ENCODE measurements around the gene RPS27. TPM values are rescaled to one million over a fixed set of nuclear protein-coding genes. Genes with fewer than 3 reads are reported as not detected.

The RPS27 gene
- total RNA-seq, 1 donor from 2014 or later: 3,415 TPM

DNA sequence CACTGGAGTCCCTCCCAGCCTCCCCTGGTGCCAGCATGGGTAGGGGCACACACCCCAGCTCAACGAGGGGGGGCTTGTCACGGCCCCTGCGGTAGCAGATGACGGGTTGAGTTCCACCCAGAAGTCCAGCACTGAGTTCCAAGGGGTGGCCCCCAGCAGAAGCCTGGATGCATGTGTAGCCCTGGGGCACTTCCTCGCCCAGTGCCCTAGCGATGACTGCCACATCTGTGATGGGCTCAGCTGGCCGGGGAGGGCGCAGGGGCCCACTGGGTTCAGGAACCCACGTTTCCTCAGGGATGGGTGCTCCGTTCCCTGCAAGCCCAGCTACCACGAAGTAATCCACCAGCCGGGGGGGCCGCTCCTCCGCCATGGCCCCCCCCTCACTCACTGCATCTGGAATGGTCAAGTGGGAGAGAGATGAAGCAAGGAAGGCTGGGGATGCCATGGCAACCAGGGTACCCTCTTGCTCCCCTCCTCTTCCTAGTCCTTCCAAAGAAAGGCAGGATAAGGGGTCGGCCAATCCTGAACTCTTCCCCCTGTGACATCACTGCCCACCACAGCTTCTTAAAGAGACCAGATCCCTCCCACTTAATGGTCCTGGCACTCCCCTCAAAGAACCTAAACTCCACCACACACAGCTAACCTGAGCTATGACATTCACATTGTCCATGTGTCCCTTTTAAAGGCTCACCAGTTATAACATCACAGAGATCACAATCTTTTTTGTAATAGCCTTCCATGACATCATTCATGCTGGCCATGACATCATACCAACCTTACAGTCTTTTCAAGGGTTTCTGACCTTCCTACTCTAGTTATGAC lies 46.3 kb upstream of the RPS27 start:
- Mint-ChIP-seq H3K4me3 (peak overlapping the region; percentile 90), H3K27me3 (ENCODE audit: insufficient read depth, low read depth) (peaks cover 4% of the 10 kb centered on the region), H3K36me3 (peaks cover 24% of the 10 kb centered on the region), H3K9me3 (no peaks in the 10 kb centered on the region), H3K4me1 (peaks cover 19% of the 10 kb centered on the region), H3K27ac (no peak overlapping the region)
- H2AFZ ChIP-seq (replicated peaks): no peak overlapping the region
- no peak for DNase-seq (ENCODE audit: low spot score)
- H3K27ac ChIP-seq: no peak overlapping the region
- no peak overlapping the region for H3K9ac ChIP-seq
- H3F3A ChIP-seq (ENCODE audit: low read depth): peaks cover 28% of the 10 kb centered on the region
- peaks cover 17% of the 10 kb centered on the region for H3K79me2 ChIP-seq (ENCODE audit: low read depth)
- no peak overlapping the region for H3K4me3 ChIP-seq
- H3K9me3 ChIP-seq (ENCODE audit: low read depth): no peaks in the 10 kb centered on the region
- H3K4me2 ChIP-seq: no peak overlapping the region
- no peaks in the 10 kb centered on the region for H3K36me3 ChIP-seq
- H3K27me3 ChIP-seq: no peaks in the 10 kb centered on the region
- peaks cover 18% of the 10 kb centered on the region for H4K20me1 ChIP-seq (ENCODE audit: low read depth)
- TF ChIP-seq EZH2phosphoT487 (IDR thresholded peaks at IDR 0.05) (no peak), EZH2 (IDR thresholded peaks at IDR 0.05) (no peak)
- TF ChIP-seq, protein P1, sequence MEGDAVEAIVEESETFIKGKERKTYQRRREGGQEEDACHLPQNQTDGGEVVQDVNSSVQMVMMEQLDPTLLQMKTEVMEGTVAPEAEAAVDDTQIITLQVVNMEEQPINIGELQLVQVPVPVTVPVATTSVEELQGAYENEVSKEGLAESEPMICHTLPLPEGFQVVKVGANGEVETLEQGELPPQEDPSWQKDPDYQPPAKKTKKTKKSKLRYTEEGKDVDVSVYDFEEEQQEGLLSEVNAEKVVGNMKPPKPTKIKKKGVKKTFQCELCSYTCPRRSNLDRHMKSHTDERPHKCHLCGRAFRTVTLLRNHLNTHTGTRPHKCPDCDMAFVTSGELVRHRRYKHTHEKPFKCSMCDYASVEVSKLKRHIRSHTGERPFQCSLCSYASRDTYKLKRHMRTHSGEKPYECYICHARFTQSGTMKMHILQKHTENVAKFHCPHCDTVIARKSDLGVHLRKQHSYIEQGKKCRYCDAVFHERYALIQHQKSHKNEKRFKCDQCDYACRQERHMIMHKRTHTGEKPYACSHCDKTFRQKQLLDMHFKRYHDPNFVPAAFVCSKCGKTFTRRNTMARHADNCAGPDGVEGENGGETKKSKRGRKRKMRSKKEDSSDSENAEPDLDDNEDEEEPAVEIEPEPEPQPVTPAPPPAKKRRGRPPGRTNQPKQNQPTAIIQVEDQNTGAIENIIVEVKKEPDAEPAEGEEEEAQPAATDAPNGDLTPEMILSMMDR (IDR thresholded peaks at IDR 0.05): no peak
- peaks cover 5% of the 10 kb centered on the region for H3K4me1 ChIP-seq

DNA sequence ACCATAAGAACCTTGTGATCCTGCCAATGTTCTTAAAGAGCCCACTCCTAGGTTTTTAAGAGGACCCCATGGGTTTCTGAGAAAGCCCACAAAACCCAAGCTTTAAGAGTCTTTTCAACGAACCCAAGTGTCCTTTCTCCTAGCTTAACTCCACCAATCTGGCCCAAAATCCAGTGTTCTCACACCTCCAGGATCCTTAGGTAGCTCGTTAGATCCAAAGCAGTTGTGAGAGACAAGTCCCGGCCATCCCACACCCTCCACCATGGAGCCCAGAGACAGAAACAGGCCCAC lies 45.8 kb upstream of the RPS27 start:
- Histone ChIP-seq H3K36me3 (no peaks in the 10 kb centered on the region), H3K9ac (no peak overlapping the region)

DNA sequence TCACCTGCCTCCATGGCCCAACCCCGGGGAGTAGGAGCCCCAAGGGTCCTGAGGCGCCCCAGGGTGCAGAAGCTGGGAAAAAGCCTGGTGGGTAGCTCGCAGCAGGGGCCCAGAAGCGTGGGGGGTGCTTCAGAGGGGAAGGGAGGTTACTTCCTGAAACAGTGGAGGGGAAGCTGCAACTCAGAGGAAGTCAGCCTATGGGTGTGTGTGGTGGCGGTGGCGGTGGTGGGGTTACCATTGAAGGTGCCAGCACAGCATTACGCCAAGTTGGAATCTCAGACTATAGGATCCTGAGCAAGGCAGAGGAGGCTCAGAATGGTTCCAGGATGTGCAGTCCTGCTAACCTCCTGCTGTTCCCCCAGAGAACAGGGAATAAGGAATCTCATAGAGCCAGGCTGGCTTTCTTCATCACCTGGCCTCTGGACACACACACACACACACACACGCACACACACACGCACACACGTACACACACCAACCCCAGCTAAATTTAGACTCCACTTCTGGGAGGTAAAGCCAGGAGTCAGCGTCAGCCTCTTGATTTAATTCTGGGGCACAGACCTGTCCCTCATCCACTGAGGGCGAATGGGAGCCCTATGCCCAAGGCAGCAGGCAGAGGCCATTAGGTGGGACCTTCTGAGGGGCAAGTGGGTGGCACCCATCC lies 45.3 kb upstream of the RPS27 start:
- H3K27me3 Mint-ChIP-seq (ENCODE audit: insufficient read depth, low read depth): peaks cover 2% of the 10 kb centered on the region
- peak overlapping the region; percentile 73 for H3K4me3 ChIP-seq
- H3K27me3 ChIP-seq: no peaks in the 10 kb centered on the region
- H3K4me1 ChIP-seq: peaks cover 5% of the 10 kb centered on the region
- H4K20me1 ChIP-seq (ENCODE audit: low read depth): peaks cover 18% of the 10 kb centered on the region
- H3K9ac ChIP-seq: no peak overlapping the region
- peak overlapping the region; percentile 98 for H3K4me2 ChIP-seq
- no peak overlapping the region for H3K27ac ChIP-seq
- peak; percentile 36 for DNase-seq (ENCODE audit: low spot score)
- no peaks in the 10 kb centered on the region for H3K36me3 ChIP-seq
- no peak for TF ChIP-seq EZH2phosphoT487 (IDR thresholded peaks at IDR 0.05)
- no peak for TF ChIP-seq EZH2 (IDR thresholded peaks at IDR 0.05)
- TF ChIP-seq, protein P1 (IDR thresholded peaks at IDR 0.05): no peak
- H3K27ac Mint-ChIP-seq: no peak overlapping the region
- peaks cover 28% of the 10 kb centered on the region for H3F3A ChIP-seq (ENCODE audit: low read depth)
- peak overlapping the region; percentile 90 for H3K4me3 Mint-ChIP-seq
- H3K79me2 ChIP-seq (ENCODE audit: low read depth): peaks cover 17% of the 10 kb centered on the region
- peak overlapping the region; percentile 89 for H2AFZ ChIP-seq (replicated peaks)
- peaks cover 20% of the 10 kb centered on the region for H3K36me3 Mint-ChIP-seq
- H3K9me3 Mint-ChIP-seq: no peaks in the 10 kb centered on the region
- no peaks in the 10 kb centered on the region for H3K9me3 ChIP-seq (ENCODE audit: low read depth)
- H3K4me1 Mint-ChIP-seq: peaks cover 19% of the 10 kb centered on the region

More for the DNA sequence above, 45.8 kb upstream of the RPS27 start:
- Mint-ChIP-seq H3K27ac (no peak overlapping the region), H3K27me3 (ENCODE audit: insufficient read depth, low read depth) (peaks cover 4% of the 10 kb centered on the region), H3K4me3 (peak overlapping the region; percentile 90), H3K4me1 (peaks cover 19% of the 10 kb centered on the region), H3K9me3 (no peaks in the 10 kb centered on the region), H3K36me3 (peaks cover 22% of the 10 kb centered on the region)
- Histone ChIP-seq H3K4me1 (peaks cover 5% of the 10 kb centered on the region), H3K27ac (no peak overlapping the region), H3K4me3 (no peak overlapping the region), H3F3A (ENCODE audit: low read depth) (peaks cover 28% of the 10 kb centered on the region), H4K20me1 (ENCODE audit: low read depth) (peaks cover 18% of the 10 kb centered on the region), H3K79me2 (ENCODE audit: low read depth) (peaks cover 17% of the 10 kb centered on the region), H3K4me2 (no peak overlapping the region), H3K27me3 (no peaks in the 10 kb centered on the region), H3K9me3 (ENCODE audit: low read depth) (no peaks in the 10 kb centered on the region), H2AFZ (replicated peaks) (no peak overlapping the region)
- DNase-seq (ENCODE audit: low spot score): no peak
- TF ChIP-seq, protein P1 (IDR thresholded peaks at IDR 0.05): no peak
- TF ChIP-seq EZH2phosphoT487 (IDR thresholded peaks at IDR 0.05): no peak
- no peak for TF ChIP-seq EZH2 (IDR thresholded peaks at IDR 0.05)

Data from neural progenitor cell (in vitro differentiated cells).